Vagina (tissue), 2 donors: ENCODE results near the gene TGFBRAP1. TPM values are rescaled to one million over a fixed set of nuclear protein-coding genes. Genes with fewer than 3 reads are reported as not detected.

Source experiments
- DNase-seq, 2 donors: peaks; one replicate each; pipeline ENCODE4 v3.0.0-alpha.2; 2017; ENCODE audit errors: extremely low spot score in 2 of 2
- H3K27ac ChIP-seq: fragments of 200-600 bp; sonication (generic); one replicate; pipeline ENCODE4 v1.5.1; 2019
- H3K27me3 ChIP-seq: fragments of 200-600 bp; sonication (generic); one replicate; pipeline ENCODE4 v1.5.1; 2019
- H3K36me3 ChIP-seq, 2 donors: fragments of 200-600 bp; sonication (generic); one replicate each; pipeline ENCODE4 v1.5.1; 2017 to 2019
- H3K4me1 ChIP-seq: fragments of 200-600 bp; sonication (generic); one replicate; pipeline ENCODE4 v1.5.1; 2019
- H3K4me3 ChIP-seq, 2 donors: fragments of 200-600 bp; sonication (generic); 1 replicate in 1 of 2; 2 replicates in 1 of 2; pipeline ENCODE4 v1.5.1; 2016 to 2019
- H3K9me3 ChIP-seq: fragments of 200-600 bp; sonication (generic); one replicate; pipeline ENCODE4 v1.5.1; 2019
- CTCF ChIP-seq, 3 experiments: fragments of 450-650 bp in 2 of 3; fragments of 200-600 bp in 1 of 3; sonication (generic) in 1 of 3; IDR thresholded peaks; one replicate each; pipeline ENCODE4 v1.5.1; 2017 to 2019; ENCODE audit warnings: antibody characterized with exemption in 3 of 3, mild to moderate bottlenecking in 2 of 3, moderate library complexity in 2 of 3
- POLR2A ChIP-seq, 2 donors: fragments of 450-650 bp; IDR thresholded peaks; one replicate each; pipeline ENCODE4 v1.6.1; 2017; ENCODE audit warnings: antibody characterized with exemption in 2 of 2, mild to moderate bottlenecking in 2 of 2, moderate library complexity in 2 of 2
- POLR2AphosphoS5 ChIP-seq, 2 donors: sonication (generic); formaldehyde crosslinking; IDR thresholded peaks; one replicate each; pipeline ENCODE4 v1.9.0; 2017; ENCODE audit warnings: antibody characterized with exemption in 2 of 2, mild to moderate bottlenecking in 2 of 2, low read depth in 1 of 2; ENCODE audit not compliant: insufficient read depth in 1 of 2
- intact Hi-C: fragments of 100-400 bp; cut with DNase I; formaldehyde crosslinking; loops from one replicate; pipeline ENCODE4 v1.15.1; 2023
- total RNA-seq: library from RNA; depleted of rRNA; stranded (reverse); fragments of >200 nt; gene quantifications from one replicate; pipeline ENCODE4 v1.2.3, GENCODE V29; 2016

Gene TGFBRAP1
- total RNA-seq, 1 donor from 2014 or later = 20.1 TPM

DNA sequence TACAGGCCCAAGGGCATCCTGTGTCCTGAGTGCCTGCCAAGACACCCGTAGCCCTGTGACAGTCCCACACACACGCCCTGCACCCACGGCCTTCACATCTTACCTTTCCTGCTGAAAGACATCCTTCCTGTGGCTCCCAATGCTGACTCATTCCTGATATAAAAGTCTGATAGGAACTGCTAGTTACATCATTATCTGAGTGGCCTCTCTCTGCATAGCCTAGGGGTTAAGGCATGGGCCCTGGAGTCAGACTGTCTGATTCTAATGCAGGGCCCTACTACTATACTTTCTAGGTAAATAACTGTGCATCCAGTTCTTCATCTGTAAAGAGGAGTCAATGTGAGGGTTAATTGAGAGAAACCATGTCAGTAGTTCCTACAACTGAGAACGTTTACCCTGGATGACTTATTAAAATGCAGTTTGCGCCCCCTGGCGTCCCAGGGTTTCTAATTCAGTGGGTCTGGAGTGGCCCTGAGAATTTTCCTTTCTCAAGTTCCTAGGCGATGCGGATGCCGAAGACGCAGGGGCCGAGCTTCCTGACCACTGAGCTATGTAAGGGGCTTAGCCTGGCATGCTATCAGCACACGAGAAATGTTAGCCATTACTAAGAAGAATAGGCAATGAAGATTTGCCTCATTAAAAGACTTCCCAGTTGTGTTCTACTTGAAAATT lies 94.0 kb downstream of the TGFBRAP1 start:
- Histone ChIP-seq H3K36me3 (no peaks in the 10 kb centered on the region), H3K27me3 (no peaks in the 10 kb centered on the region), H3K27ac (no peak overlapping the region), H3K9me3 (no peaks in the 10 kb centered on the region), H3K4me1 (no peaks in the 10 kb centered on the region), H3K4me3 (no peak overlapping the region)
- no peak for TF ChIP-seq POLR2A (IDR thresholded peaks at IDR 0.05)
- TF ChIP-seq CTCF (IDR thresholded peaks at IDR 0.05) = peak; percentile 15 to 52 (median 46)
- DNase-seq = no peak
- intact Hi-C loops = loop anchor here (5.0 kb wide), 1 partner anchor 118 kb away; no protein-coding TSS in a partner anchor

DNA sequence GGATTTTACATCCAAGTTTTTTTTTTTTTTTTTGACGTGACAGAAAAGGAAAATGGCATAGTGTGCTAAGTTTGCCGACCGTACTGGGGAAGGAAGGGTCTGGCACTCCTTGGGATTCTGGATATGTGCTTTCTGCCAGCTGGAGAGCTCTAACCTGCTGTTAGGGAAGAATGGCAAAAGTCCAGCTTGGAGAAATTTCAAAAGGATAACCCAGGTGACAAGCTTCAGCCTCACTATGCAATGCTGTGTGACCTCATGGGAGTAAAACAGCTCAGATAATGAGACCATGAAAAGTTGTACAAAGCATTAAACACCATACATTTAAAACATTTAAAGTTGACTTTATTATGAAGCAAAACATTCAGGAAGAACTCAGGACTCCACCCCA lies 98.3 kb downstream of the TGFBRAP1 start:
- H3K4me1 ChIP-seq = no peaks in the 10 kb centered on the region
- TF ChIP-seq POLR2AphosphoS5 (IDR thresholded peaks at IDR 0.05; ENCODE audit: insufficient read depth in 1 of 2, low read depth in 1 of 2) (no peak), CTCF (IDR thresholded peaks at IDR 0.05) (no peak), POLR2A (IDR thresholded peaks at IDR 0.05) (no peak)
- intact Hi-C loops = no loop called here
- H3K27ac ChIP-seq = no peak overlapping the region
- H3K4me3 ChIP-seq = no peak overlapping the region
- H3K9me3 ChIP-seq = no peaks in the 10 kb centered on the region
- no peaks in the 10 kb centered on the region for H3K36me3 ChIP-seq
- DNase-seq = no peak
- no peaks in the 10 kb centered on the region for H3K27me3 ChIP-seq

GRCh38 chr2:105224444-105224843 lies 105.1 kb downstream of the TGFBRAP1 start:
- Histone ChIP-seq H3K27ac (no peak overlapping the region), H3K4me3 (no peak overlapping the region), H3K27me3 (no peaks in the 10 kb centered on the region), H3K36me3 (no peaks in the 10 kb centered on the region), H3K4me1 (no peaks in the 10 kb centered on the region), H3K9me3 (no peaks in the 10 kb centered on the region)
- TF ChIP-seq POLR2A (IDR thresholded peaks at IDR 0.05) (no peak), CTCF (IDR thresholded peaks at IDR 0.05) (no peak), POLR2AphosphoS5 (IDR thresholded peaks at IDR 0.05; ENCODE audit: insufficient read depth in 1 of 2, low read depth in 1 of 2) (no peak)
- no peak for DNase-seq
- intact Hi-C loops = no loop called here

- H3K4me3 ChIP-seq = no peak overlapping the region
- H3K27ac ChIP-seq = no peak overlapping the region
- no peak for DNase-seq
- intact Hi-C loops = no loop called here
- H3K4me1 ChIP-seq = no peaks in the 10 kb centered on the region
- TF ChIP-seq CTCF (IDR thresholded peaks at IDR 0.05) (no peak), POLR2A (IDR thresholded peaks at IDR 0.05) (no peak), POLR2AphosphoS5 (IDR thresholded peaks at IDR 0.05; ENCODE audit: insufficient read depth in 1 of 2, low read depth in 1 of 2) (no peak)
- no peaks in the 10 kb centered on the region for H3K36me3 ChIP-seq
- no peaks in the 10 kb centered on the region for H3K9me3 ChIP-seq
- H3K27me3 ChIP-seq = no peaks in the 10 kb centered on the region
Observed at GRCh38 chr2:105220604-105221003, 108.9 kb downstream of the TGFBRAP1 start.

DNA sequence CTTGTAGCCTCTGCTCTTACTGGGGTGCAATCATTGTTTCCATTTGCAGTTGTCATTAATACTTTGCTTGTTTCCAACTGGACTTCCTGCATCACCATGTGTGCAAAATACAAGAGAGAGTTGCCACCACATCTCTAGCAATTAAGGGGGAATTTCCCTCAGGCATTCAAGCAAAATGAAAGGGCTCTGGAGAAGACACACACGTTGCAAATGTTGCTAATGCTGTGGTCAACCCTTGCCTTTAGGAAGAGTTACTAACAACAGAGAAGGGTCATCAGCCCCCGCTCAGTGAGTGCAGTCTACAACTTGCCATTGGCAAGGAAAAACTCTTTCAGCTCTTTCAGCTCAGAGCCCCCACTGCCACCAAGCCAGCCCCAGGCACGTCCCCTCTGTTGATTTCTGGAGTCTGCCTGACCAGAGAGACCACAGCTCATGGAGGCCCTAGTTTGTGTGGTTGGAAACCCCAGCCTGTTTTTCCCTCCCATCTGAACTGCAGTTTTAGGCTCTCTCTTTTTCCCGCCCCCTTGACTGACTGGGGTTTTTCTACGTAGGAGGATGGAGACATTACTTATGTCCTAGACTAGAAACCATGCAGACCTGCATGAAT lies 113.8 kb downstream of the TGFBRAP1 start:
- intact Hi-C loops = no loop called here
- Histone ChIP-seq H3K9me3 (no peaks in the 10 kb centered on the region), H3K27me3 (no peaks in the 10 kb centered on the region), H3K4me3 (no peak overlapping the region), H3K27ac (no peak overlapping the region), H3K36me3 (no peaks in the 10 kb centered on the region), H3K4me1 (no peaks in the 10 kb centered on the region)
- no peak for DNase-seq
- no peak for TF ChIP-seq CTCF (IDR thresholded peaks at IDR 0.05)
- no peak for TF ChIP-seq POLR2AphosphoS5 (IDR thresholded peaks at IDR 0.05; ENCODE audit: insufficient read depth in 1 of 2, low read depth in 1 of 2)
- no peak for TF ChIP-seq POLR2A (IDR thresholded peaks at IDR 0.05)
